Daoy (cell line): ENCODE results near the gene NOX4. TPM values are rescaled to one million over a fixed set of nuclear protein-coding genes. Genes with fewer than 3 reads are reported as not detected.
"Not testable (repeated sequence)": the region's sequence is repeated elsewhere in the genome, so short reads cannot be mapped to it uniquely, and the experiment has no call there.

Source experiments
- DNase-seq: peaks from one replicate; pipeline ENCODE4 v3.0.0-alpha.2; 2015; ENCODE audit warnings: low read depth
- total RNA-seq: library from RNA; depleted of rRNA; stranded (reverse); fragments of >200 nt; shearing (Covaris generic); gene quantifications from 2 replicates; pipeline ENCODE4 v1.2.3, GENCODE V29; 2014; rRNA removed

The NOX4 gene
- total RNA-seq, 1 experiment from 2014 or later: 2.7 TPM

DNA sequence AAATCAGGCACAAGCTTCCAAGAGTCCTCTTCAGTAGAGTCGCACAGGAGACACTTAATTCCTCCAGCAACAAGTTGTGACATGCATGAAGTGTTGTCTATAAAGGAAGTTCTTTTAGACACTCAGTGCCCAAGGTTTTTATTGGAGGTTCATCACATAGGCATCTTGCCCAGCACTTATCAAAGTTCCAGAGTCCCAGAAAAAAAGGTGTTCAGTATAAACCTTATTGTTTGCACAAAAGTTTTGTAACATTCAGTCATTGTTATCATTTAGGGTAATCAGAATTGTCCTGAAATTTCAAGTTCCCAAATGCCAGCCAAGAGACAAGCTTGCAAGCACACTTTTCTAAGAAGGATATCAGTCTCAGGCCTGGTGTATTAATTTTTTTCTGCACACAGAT lies 182.9 kb downstream of the NOX4 start:
- DNase-seq: not testable (repeated sequence)

DNA sequence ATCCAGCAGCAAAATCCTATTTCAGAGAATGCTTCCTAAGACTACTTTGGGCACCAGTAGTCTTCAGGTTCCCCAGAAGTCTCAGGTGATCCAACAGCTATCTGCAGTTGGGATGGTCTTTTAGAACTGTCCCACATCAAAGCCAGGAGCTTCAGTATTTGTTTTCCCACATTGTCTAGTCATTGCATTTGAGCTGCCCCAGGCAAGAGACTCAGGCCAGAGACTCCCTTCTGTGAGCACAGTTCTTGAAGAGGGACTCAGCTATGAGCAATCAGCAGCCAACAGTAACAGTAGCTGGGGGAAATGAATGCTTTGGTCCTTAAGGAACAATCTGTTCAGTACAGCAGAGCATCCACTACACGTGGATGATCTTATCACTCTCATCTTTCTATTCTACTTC lies 188.1 kb downstream of the NOX4 start:
- DNase-seq: not testable (repeated sequence)

DNA sequence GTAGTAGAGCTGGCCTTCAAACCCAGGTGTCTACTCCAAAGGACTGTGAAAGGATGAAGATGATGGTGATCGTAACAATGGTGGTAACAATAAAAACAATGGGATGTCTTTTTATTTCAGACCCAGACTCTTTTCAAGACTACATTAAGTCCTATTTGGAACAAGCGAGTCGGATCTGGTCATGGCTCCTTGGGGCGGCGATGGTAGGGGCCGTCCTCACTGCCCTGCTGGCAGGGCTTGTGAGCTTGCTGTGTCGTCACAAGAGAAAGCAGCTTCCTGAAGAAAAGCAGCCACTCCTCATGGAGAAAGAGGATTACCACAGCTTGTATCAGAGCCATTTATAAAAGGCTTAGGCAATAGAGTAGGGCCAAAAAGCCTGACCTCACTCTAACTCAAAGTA lies 196.2 kb downstream of the NOX4 start:
- not testable (repeated sequence) for DNase-seq

DNA sequence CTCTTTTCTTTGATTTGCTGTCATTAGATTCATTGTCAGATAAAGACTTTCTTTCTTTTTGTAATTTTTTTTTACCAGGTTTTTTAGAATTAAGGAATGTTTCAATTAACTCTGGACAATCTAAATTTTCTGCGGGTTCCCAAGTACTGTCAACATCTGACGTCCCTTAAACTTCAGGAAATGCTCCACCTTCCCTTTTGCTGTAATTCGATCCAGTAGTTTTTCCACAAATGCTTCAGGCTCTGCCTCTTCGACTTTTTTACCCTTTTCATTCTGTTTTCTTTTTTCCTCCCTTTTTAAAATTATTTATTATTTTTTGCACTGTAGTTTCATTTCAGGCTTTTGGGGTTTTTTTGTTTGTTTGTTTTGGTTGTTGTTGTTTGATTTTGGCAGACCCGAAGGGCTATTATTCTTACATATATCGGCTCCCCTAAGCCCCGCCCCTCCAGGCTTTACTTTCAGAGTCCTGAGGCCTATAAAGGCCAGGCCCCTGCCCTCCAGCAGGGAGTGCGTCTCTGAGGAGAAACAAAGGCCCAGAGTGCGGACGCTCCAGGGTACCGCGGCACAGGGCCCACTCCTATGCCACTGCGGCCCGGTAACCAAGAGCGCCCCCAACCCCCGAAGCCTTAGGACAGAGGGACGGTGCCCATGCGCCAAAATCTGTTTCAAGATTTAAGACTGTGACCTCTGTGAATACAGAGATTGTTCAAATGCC lies 197.1 kb downstream of the NOX4 start:
- peak; percentile 2 for DNase-seq

DNA sequence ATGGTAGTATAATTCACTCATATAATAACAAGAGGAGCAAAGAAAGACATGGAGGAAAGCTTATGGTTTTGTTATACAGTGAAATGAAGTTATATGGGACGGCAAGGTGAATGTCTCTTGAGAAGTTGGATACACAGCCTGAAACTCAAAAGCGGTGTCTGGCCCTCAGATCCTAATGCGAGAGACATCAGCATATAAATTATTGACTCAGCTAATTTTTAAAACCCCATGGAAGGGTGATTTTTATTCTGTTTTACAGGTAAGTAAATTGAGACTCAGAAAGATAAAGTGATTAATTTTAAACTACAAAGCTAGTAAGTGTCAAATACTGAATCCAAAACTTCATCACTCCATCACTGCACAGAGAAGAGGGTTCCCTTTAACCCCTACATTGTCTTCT lies 203.2 kb downstream of the NOX4 start:
- not testable (repeated sequence) for DNase-seq

DNA sequence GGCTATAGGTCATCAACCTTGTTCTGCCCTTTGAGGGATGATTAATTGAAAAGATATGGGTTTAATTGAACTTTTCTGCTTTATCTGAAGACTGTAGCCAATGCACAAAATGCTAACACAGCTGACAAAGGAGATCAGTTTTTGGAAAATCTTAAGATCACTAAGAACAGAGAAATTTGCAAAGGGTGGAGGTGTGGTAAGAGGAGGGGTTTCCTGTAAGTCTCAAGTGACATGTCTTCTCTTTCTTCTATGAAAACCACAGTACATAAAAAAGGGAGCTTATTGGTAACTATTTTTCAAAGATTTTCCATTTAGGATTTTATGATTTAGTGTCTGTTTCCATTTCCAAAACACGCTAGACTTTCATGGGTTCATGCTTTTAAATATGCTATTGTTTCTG lies 204.6 kb downstream of the NOX4 start:
- DNase-seq: not testable (repeated sequence)

DNA sequence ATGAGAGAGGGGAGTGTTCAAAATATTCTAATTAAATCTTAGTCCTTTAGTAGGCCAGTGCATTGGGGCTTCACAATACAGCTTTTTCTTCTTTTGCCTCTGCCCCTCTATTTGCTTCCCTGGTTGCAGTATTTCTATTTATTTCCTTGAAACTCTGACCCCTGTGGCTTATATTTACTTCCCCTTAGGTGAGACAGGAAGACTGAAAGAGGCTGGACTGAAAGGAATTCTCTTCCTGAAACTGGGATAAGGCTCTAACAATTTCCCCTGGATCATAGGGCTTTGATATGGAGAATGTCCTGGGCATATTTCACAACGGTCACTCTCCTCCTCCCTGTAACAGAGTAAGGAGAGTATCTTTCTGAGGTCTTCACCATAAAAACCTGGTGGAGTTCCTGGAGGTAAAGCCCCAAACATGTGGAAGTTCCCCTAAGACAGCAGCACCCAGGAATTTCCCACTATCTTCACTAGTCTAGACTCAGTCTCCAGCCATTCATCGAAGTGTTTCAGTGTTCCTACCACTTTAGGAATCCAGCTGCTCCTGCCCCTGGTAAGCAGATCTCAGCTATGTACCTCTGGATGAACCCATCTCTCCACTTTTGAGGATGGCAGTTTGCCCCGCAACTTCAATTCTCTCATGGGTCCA lies 210.0 kb downstream of the NOX4 start:
- DNase-seq: not testable (repeated sequence)

DNA sequence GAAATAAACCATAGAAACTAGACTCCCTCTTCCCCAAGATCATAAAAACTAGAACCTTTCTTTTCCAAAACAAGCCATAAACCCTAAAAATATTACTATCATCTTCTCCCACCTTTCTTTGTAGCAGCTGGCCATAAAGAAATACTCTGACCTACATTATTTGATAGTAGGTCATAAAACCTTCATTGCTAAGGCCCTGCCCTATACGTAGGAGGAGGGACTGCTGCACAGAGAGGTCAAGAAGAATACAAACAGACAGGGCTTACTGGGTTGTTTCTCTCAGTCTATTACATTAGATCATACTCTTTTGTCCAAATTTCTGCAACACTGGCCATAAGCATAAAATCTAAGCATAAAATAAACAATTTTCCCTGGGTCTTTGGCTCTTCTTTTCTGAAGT lies 212.0 kb downstream of the NOX4 start:
- no peak for DNase-seq

DNA sequence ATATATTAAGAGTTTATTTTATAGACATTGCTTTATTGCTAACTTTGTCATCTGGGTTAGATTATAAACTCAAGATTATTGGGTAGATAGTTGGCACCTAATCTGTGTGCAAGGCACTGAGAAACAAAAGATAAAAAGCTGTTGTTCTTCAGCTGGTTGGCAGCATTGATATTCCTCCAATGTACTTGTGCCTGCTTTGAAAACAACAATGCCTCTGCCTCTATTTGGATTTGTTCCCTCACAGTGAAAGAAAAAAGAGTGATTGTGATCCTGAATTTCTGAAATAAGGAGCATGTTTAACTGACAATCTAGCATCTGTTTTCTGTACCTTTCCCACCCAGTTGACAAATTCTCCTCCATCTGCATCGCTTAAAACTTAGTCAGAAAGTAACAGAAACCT lies 215.2 kb downstream of the NOX4 start:
- DNase-seq: no peak

Other genes starting within 250 kb of the NOX4 start
- not detected in 2 replicates for gene TRIM77, start 218.9 kb upstream of the NOX4 start, total RNA-seq